Stomach smooth muscle (tissue), 2 donors: ENCODE results near the gene RASGEF1B.

Source experiments
- H3K27ac ChIP-seq: one replicate; pipeline ENCODE4 v1.7.0; 2013; ENCODE audit warnings: mild to moderate bottlenecking, low read length, inconsistent platforms
- H3K27me3 ChIP-seq, 2 donors: one replicate each; pipeline ENCODE4 v1.7.0; 2013; ENCODE audit warnings: low read length in 2 of 2; ENCODE audit not compliant: insufficient read depth in 2 of 2, control insufficient read depth in 1 of 2
- H3K36me3 ChIP-seq, 2 donors: one replicate each; pipeline ENCODE4 v1.7.0; 2013; ENCODE audit warnings: low read length in 2 of 2; ENCODE audit not compliant: control insufficient read depth in 2 of 2, insufficient read depth in 2 of 2
- H3K4me1 ChIP-seq: one replicate; pipeline ENCODE4 v1.7.0; 2013; ENCODE audit warnings: low read length; ENCODE audit not compliant: control insufficient read depth, insufficient read depth
- H3K4me3 ChIP-seq, 2 donors: one replicate each; pipeline ENCODE4 v1.7.0; 2013; ENCODE audit warnings: low read length in 2 of 2
- H3K9ac ChIP-seq, 2 donors: one replicate each; pipeline ENCODE4 v1.7.0; 2013; ENCODE audit warnings: low read length in 2 of 2, mild to moderate bottlenecking in 1 of 2
- H3K9me3 ChIP-seq, 2 donors: one replicate each; pipeline ENCODE4 v1.7.0; 2013; ENCODE audit warnings: low read length in 2 of 2; ENCODE audit not compliant: control insufficient read depth in 2 of 2
- donor health status: healthy.
- donor health status: Pancreatic carcinoma.

The RASGEF1B gene

GRCh38 chr4:81471588-81472280 is at the start of gene RASGEF1B:
Gene RASGEF1B (minus strand): TSS chr4:81471907. CDS start chr4:81459508, 12,399 bp downstream.
- peak within 1 kb of the TSS; percentile 82 to 92 for H3K4me3 ChIP-seq
- peak within 1 kb of the TSS; percentile 56 to 75 for H3K9ac ChIP-seq
- peaks cover 35% of the 10 kb centered on the region for H3K4me1 ChIP-seq
- H3K27ac ChIP-seq, result peak within 1 kb of the TSS; percentile 76
- no peaks in the 10 kb centered on the region for H3K27me3 ChIP-seq
- H3K36me3 ChIP-seq, result no peaks in the 10 kb centered on the region
- no peaks in the 10 kb centered on the region for H3K9me3 ChIP-seq

- Histone ChIP-seq H3K9me3 (no peaks in the 10 kb centered on the region), H3K4me3 (no peak overlapping the region), H3K27me3 (no peaks in the 10 kb centered on the region), H3K27ac (no peak overlapping the region), H3K9ac (no peak overlapping the region), H3K36me3 (no peaks in the 10 kb centered on the region), H3K4me1 (no peaks in the 10 kb centered on the region)
Measured at GRCh38 chr4:81519856-81520255, 48.1 kb upstream of the RASGEF1B start.

GRCh38 chr4:81519427-81519773 is 47.7 kb upstream of the RASGEF1B start:
- Histone ChIP-seq H3K27ac (no peak overlapping the region), H3K9ac (no peak overlapping the region), H3K36me3 (no peaks in the 10 kb centered on the region), H3K4me3 (no peak overlapping the region), H3K4me1 (no peaks in the 10 kb centered on the region), H3K9me3 (no peaks in the 10 kb centered on the region), H3K27me3 (no peaks in the 10 kb centered on the region)

GRCh38 chr4:81518762-81519426 is 47.2 kb upstream of the RASGEF1B start:
- no peaks in the 10 kb centered on the region for H3K27me3 ChIP-seq
- H3K27ac ChIP-seq, result no peak overlapping the region
- H3K4me3 ChIP-seq, result no peak overlapping the region
- no peaks in the 10 kb centered on the region for H3K36me3 ChIP-seq
- H3K9ac ChIP-seq, result no peak overlapping the region
- no peaks in the 10 kb centered on the region for H3K9me3 ChIP-seq
- no peaks in the 10 kb centered on the region for H3K4me1 ChIP-seq

- Histone ChIP-seq H3K9ac (no peak overlapping the region), H3K4me1 (no peaks in the 10 kb centered on the region), H3K4me3 (no peak overlapping the region)
Measured at GRCh38 chr4:81516241-81516640, 44.5 kb upstream of the RASGEF1B start.

GRCh38 chr4:81512757-81513501 is 41.2 kb upstream of the RASGEF1B start:
- H3K27ac ChIP-seq, result no peak overlapping the region
- no peaks in the 10 kb centered on the region for H3K36me3 ChIP-seq
- H3K4me1 ChIP-seq, result no peaks in the 10 kb centered on the region
- no peaks in the 10 kb centered on the region for H3K27me3 ChIP-seq
- no peak overlapping the region for H3K9ac ChIP-seq
- H3K9me3 ChIP-seq, result no peaks in the 10 kb centered on the region
- H3K4me3 ChIP-seq, result no peak overlapping the region

More at GRCh38 chr4:81516241-81516640, 44.5 kb upstream of the RASGEF1B start:
- Histone ChIP-seq H3K27ac (no peak overlapping the region), H3K9me3 (no peaks in the 10 kb centered on the region), H3K27me3 (no peaks in the 10 kb centered on the region), H3K36me3 (no peaks in the 10 kb centered on the region)

GRCh38 chr4:81512001-81512756 is 40.5 kb upstream of the RASGEF1B start:
- Histone ChIP-seq H3K4me1 (no peaks in the 10 kb centered on the region), H3K27me3 (no peaks in the 10 kb centered on the region), H3K27ac (no peak overlapping the region), H3K36me3 (no peaks in the 10 kb centered on the region), H3K4me3 (no peak overlapping the region), H3K9ac (no peak overlapping the region), H3K9me3 (no peaks in the 10 kb centered on the region)

- H3K9me3 ChIP-seq, result no peaks in the 10 kb centered on the region
- no peak overlapping the region for H3K9ac ChIP-seq
- H3K27me3 ChIP-seq, result no peaks in the 10 kb centered on the region
- no peak overlapping the region for H3K27ac ChIP-seq
- no peak overlapping the region for H3K4me3 ChIP-seq
- H3K4me1 ChIP-seq, result no peaks in the 10 kb centered on the region
- no peaks in the 10 kb centered on the region for H3K36me3 ChIP-seq
Measured at GRCh38 chr4:81510643-81511178, 39.0 kb upstream of the RASGEF1B start.

- Histone ChIP-seq H3K27ac (no peak overlapping the region), H3K4me1 (no peaks in the 10 kb centered on the region), H3K9ac (no peak overlapping the region), H3K4me3 (no peak overlapping the region), H3K27me3 (no peaks in the 10 kb centered on the region), H3K36me3 (no peaks in the 10 kb centered on the region), H3K9me3 (no peaks in the 10 kb centered on the region)
Measured at GRCh38 chr4:81509822-81510221, 38.1 kb upstream of the RASGEF1B start.

GRCh38 chr4:81509191-81509590 is 37.5 kb upstream of the RASGEF1B start:
- H3K36me3 ChIP-seq, result no peaks in the 10 kb centered on the region
- H3K9me3 ChIP-seq, result no peaks in the 10 kb centered on the region
- no peaks in the 10 kb centered on the region for H3K27me3 ChIP-seq
- H3K9ac ChIP-seq, result no peak overlapping the region
- H3K27ac ChIP-seq, result no peak overlapping the region
- no peaks in the 10 kb centered on the region for H3K4me1 ChIP-seq
- H3K4me3 ChIP-seq, result no peak overlapping the region
